KMS-11 (cell line): ENCODE measurements around the gene ESPNL.

ENCODE experiments used
- H2AFZ ChIP-seq: fragments of 200-600 bp; sonication (generic); 2 replicates; pipeline ENCODE4 v1.6.1; 2016; ENCODE audit warnings: antibody characterized with exemption, mixed run types, low read depth
- H3K27ac ChIP-seq: fragments of 200-600 bp; sonication (generic); 2 replicates; pipeline ENCODE4 v1.6.1; 2016; ENCODE audit warnings: mild to moderate bottlenecking, mixed run types
- H3K27me3 ChIP-seq: fragments of 200-600 bp; sonication (generic); 2 replicates; pipeline ENCODE4 v1.6.1; 2017; ENCODE audit warnings: mild to moderate bottlenecking, low read depth, mixed run types, moderate library complexity; ENCODE audit not compliant: insufficient read depth
- H3K36me3 ChIP-seq: fragments of 200-600 bp; sonication (generic); 2 replicates; pipeline ENCODE4 v1.6.1; 2017; ENCODE audit warnings: mild to moderate bottlenecking, mixed run types; ENCODE audit not compliant: insufficient read depth
- H3K4me1 ChIP-seq: fragments of 200-600 bp; sonication (generic); 2 replicates; pipeline ENCODE4 v1.6.1; 2016; ENCODE audit warnings: mild to moderate bottlenecking, low read depth, mixed run types; ENCODE audit not compliant: poor library complexity, severe bottlenecking
- H3K4me2 ChIP-seq: fragments of 200-600 bp; sonication (generic); 2 replicates; pipeline ENCODE4 v1.7.0; 2016; ENCODE audit warnings: mild to moderate bottlenecking, mixed run types
- H3K4me3 ChIP-seq: fragments of 200-600 bp; sonication (generic); IDR thresholded peaks from 2 replicates; pipeline ENCODE4 v1.6.1; 2017; ENCODE audit warnings: low read depth, low read length, mixed read lengths; ENCODE audit not compliant: insufficient read depth
- H3K79me2 ChIP-seq: fragments of 200-600 bp; sonication (generic); 2 replicates; pipeline ENCODE4 v1.6.1; 2016; ENCODE audit warnings: low read depth, mixed run types; ENCODE audit not compliant: insufficient read depth
- H3K9ac ChIP-seq: fragments of 200-600 bp; sonication (generic); 2 replicates; pipeline ENCODE4 v1.6.1; 2016; ENCODE audit warnings: mild to moderate bottlenecking, mixed run types
- H4K20me1 ChIP-seq: fragments of 200-600 bp; sonication (generic); 2 replicates; pipeline ENCODE4 v1.6.1; 2016; ENCODE audit warnings: mild to moderate bottlenecking, mixed run types; ENCODE audit not compliant: insufficient read depth
- CTCF ChIP-seq: fragments of 200-600 bp; sonication (generic); conservative IDR thresholded peaks from 2 replicates; pipeline ENCODE4 v1.6.1; 2017; ENCODE audit warnings: low read depth, mild to moderate bottlenecking, antibody characterized with exemption, low read length, moderate library complexity, mixed read lengths

The ESPNL gene

DNA sequence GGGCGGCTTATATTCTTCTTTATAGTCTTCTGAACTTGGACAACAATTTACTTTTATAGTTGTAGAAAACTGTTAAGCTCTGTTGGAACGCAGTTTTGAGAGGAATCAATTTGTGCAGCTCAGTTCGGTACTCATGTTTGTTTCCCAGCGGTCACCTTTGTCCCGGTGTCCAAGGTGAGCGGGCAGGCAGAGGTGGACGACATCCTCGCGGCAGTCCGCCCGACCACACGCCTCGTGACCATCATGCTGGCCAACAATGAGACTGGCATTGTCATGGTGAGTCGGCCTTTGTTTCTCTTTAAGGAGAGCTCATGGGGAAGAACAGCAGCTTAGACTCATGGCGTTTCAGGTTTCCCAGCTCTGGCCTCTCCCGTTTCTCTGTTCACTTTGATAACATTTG lies 18.6 kb upstream of the ESPNL start:
- H3K79me2 ChIP-seq: no peaks in the 10 kb centered on the region
- H3K27ac ChIP-seq: no peak overlapping the region
- no peaks in the 10 kb centered on the region for H3K36me3 ChIP-seq
- H3K27me3 ChIP-seq: no peaks in the 10 kb centered on the region
- H3K4me3 ChIP-seq: no peak overlapping the region
- H3K4me1 ChIP-seq: no peaks in the 10 kb centered on the region
- no peak overlapping the region for H2AFZ ChIP-seq
- TF ChIP-seq CTCF: no peak
- H4K20me1 ChIP-seq: no peaks in the 10 kb centered on the region
- no peak overlapping the region for H3K4me2 ChIP-seq
- H3K9ac ChIP-seq: no peak overlapping the region

- Histone ChIP-seq H3K36me3 (no peaks in the 10 kb centered on the region), H2AFZ (no peak overlapping the region), H3K4me1 (no peaks in the 10 kb centered on the region), H3K4me3 (no peak overlapping the region), H4K20me1 (no peaks in the 10 kb centered on the region), H3K27ac (no peak overlapping the region), H3K9ac (no peak overlapping the region), H3K27me3 (no peaks in the 10 kb centered on the region), H3K4me2 (no peak overlapping the region), H3K79me2 (no peaks in the 10 kb centered on the region)
- TF ChIP-seq CTCF: no peak
Observed at GRCh38 chr2:238082151-238082550, 18.0 kb upstream of the ESPNL start.

GRCh38 chr2:238082827-238083226 lies 17.3 kb upstream of the ESPNL start:
- no peak overlapping the region for H3K9ac ChIP-seq
- no peak overlapping the region for H3K27ac ChIP-seq
- no peaks in the 10 kb centered on the region for H3K36me3 ChIP-seq
- no peaks in the 10 kb centered on the region for H3K79me2 ChIP-seq
- H3K4me1 ChIP-seq: no peaks in the 10 kb centered on the region
- no peaks in the 10 kb centered on the region for H4K20me1 ChIP-seq
- no peak for TF ChIP-seq CTCF
- H2AFZ ChIP-seq: no peak overlapping the region
- no peak overlapping the region for H3K4me3 ChIP-seq
- no peaks in the 10 kb centered on the region for H3K27me3 ChIP-seq
- H3K4me2 ChIP-seq: no peak overlapping the region

GRCh38 chr2:238083919-238084318 lies 16.2 kb upstream of the ESPNL start:
- no peaks in the 10 kb centered on the region for H3K79me2 ChIP-seq
- H3K4me2 ChIP-seq: no peak overlapping the region
- H3K4me1 ChIP-seq: no peaks in the 10 kb centered on the region
- no peak overlapping the region for H3K9ac ChIP-seq
- no peaks in the 10 kb centered on the region for H3K36me3 ChIP-seq
- H3K27me3 ChIP-seq: no peaks in the 10 kb centered on the region
- H4K20me1 ChIP-seq: no peaks in the 10 kb centered on the region
- H3K4me3 ChIP-seq: no peak overlapping the region
- H3K27ac ChIP-seq: no peak overlapping the region
- H2AFZ ChIP-seq: no peak overlapping the region
- TF ChIP-seq CTCF: no peak

DNA sequence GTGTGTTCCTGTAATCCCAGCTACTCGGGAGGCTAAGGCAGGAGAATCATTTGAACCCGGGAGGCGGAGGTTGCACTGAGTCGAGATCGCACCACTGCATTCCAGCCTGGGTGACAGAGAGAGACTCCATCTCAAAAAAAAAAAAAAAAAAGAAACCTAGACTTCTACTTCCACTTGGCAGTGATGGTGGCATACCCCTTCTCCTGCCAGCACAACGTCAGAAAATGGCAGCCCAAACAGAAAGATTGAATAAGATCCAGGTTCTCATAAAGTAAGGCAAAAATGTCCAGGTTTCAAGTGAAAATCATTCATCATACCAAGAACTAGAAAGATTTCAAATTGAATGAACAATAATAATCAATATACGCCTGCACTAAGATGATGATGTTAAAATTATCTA lies 15.4 kb upstream of the ESPNL start:
- H3K36me3 ChIP-seq: no peaks in the 10 kb centered on the region
- H2AFZ ChIP-seq: no peak overlapping the region
- no peak overlapping the region for H3K27ac ChIP-seq
- no peak for TF ChIP-seq CTCF
- no peak overlapping the region for H3K4me2 ChIP-seq
- H4K20me1 ChIP-seq: no peaks in the 10 kb centered on the region
- H3K4me3 ChIP-seq: no peak overlapping the region
- H3K27me3 ChIP-seq: no peaks in the 10 kb centered on the region
- no peaks in the 10 kb centered on the region for H3K79me2 ChIP-seq
- H3K4me1 ChIP-seq: no peaks in the 10 kb centered on the region
- no peak overlapping the region for H3K9ac ChIP-seq
